Body of pancreas (tissue), 4 donors: ENCODE measurements around the gene NBEAL2.

Experiments used
- POLR2A ChIP-seq, 3 donors: fragments of 450-650 bp; IDR thresholded peaks; one replicate each; pipeline ENCODE4 v1.6.1; 2016; ENCODE audit warnings: antibody characterized with exemption in 3 of 3, mild to moderate bottlenecking in 2 of 3
- TF ChIP-seq, protein P1 (sequence below), 7 experiments: fragments of 450-650 bp in 4 of 7; fragments of 200-600 bp in 3 of 7; sonication (generic) in 3 of 7; IDR thresholded peaks; one replicate each; pipeline ENCODE4 v1.5.1; 2016 to 2019; ENCODE audit warnings: antibody characterized with exemption in 7 of 7

GRCh38 chr3:46947981-46948791 lies 31.3 kb upstream of the NBEAL2 start:
- peak in 2 of 3 donors; percentile 74 to 78 for TF ChIP-seq POLR2A (IDR thresholded peaks at IDR 0.05)
- TF ChIP-seq, protein P1, sequence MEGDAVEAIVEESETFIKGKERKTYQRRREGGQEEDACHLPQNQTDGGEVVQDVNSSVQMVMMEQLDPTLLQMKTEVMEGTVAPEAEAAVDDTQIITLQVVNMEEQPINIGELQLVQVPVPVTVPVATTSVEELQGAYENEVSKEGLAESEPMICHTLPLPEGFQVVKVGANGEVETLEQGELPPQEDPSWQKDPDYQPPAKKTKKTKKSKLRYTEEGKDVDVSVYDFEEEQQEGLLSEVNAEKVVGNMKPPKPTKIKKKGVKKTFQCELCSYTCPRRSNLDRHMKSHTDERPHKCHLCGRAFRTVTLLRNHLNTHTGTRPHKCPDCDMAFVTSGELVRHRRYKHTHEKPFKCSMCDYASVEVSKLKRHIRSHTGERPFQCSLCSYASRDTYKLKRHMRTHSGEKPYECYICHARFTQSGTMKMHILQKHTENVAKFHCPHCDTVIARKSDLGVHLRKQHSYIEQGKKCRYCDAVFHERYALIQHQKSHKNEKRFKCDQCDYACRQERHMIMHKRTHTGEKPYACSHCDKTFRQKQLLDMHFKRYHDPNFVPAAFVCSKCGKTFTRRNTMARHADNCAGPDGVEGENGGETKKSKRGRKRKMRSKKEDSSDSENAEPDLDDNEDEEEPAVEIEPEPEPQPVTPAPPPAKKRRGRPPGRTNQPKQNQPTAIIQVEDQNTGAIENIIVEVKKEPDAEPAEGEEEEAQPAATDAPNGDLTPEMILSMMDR (IDR thresholded peaks at IDR 0.05) = peak in 1 of 7 experiments; percentile 11
